Lung (tissue), 12 donors: Measurements from ENCODE around the gene METTL26. TPM values are rescaled to one million over a fixed set of nuclear protein-coding genes. Genes with fewer than 3 reads are reported as not detected.

Experiments
- ATAC-seq: fragments of 200-7000 bp; cut with Tn5 transposase; one replicate; pipeline ENCODE4 v1.9.1; 2020; ENCODE audit warnings: moderate number of reproducible peaks; ENCODE audit not compliant: insufficient read depth, low FRiP score
- DNase-seq, 3 donors: peaks; one replicate each; pipeline ENCODE4 v3.0.0-alpha.2; 2013 to 2017
- H3K27ac ChIP-seq, 2 donors: one replicate each; pipeline ENCODE4 v1.5.1; 2013; ENCODE audit warnings: mild to moderate bottlenecking in 2 of 2, moderate library complexity in 2 of 2, control low read depth in 1 of 2, inconsistent platforms in 1 of 2, low read depth in 1 of 2, low read length in 1 of 2
- H3K27me3 ChIP-seq, 3 donors: one replicate each; pipeline ENCODE4 v1.5.1; 2013; ENCODE audit warnings: low read length in 2 of 3; ENCODE audit not compliant: control insufficient read depth in 3 of 3, insufficient read depth in 3 of 3
- H3K36me3 ChIP-seq, 4 donors: one replicate each; pipeline ENCODE4 v1.5.1; 2013; ENCODE audit warnings: low read length in 4 of 4, mild to moderate bottlenecking in 1 of 4, moderate library complexity in 1 of 4; ENCODE audit not compliant: control insufficient read depth in 4 of 4, insufficient read depth in 4 of 4
- H3K4me1 ChIP-seq, 5 donors: one replicate each; pipeline ENCODE4 v1.5.1; 2013; ENCODE audit warnings: low read length in 5 of 5, mild to moderate bottlenecking in 2 of 5, moderate library complexity in 1 of 5; ENCODE audit not compliant: control insufficient read depth in 5 of 5, insufficient read depth in 5 of 5
- H3K4me3 ChIP-seq: one replicate; pipeline ENCODE4 v1.5.1; 2013; ENCODE audit warnings: mild to moderate bottlenecking, control low read depth, moderate library complexity
- H3K9ac ChIP-seq, 2 donors: one replicate each; pipeline ENCODE4 v1.5.1; 2013; ENCODE audit warnings: low read length in 2 of 2, control low read depth in 1 of 2; ENCODE audit not compliant: insufficient read depth in 1 of 2
- H3K9me3 ChIP-seq, 4 donors: one replicate each; pipeline ENCODE4 v1.5.1; 2013; ENCODE audit warnings: low read length in 3 of 4, mild to moderate bottlenecking in 1 of 4, moderate library complexity in 1 of 4; ENCODE audit not compliant: control insufficient read depth in 4 of 4, insufficient read depth in 3 of 4
- WGBS, 2 donors: extraction: QIAGEN DNeasy Blood & Tissue Kit; methylation state at CpG; one replicate each; pipeline ENCODE4 v1.1.7; 2013; 5-methylcytosine and 5-hydroxymethylcytosine counted together
- polyA plus RNA-seq, 2 donors: library from polyadenylated mRNA; stranded (reverse); fragments of 200-250 nt; gene quantifications; one replicate each; pipeline ENCODE4 v1.2.1, GENCODE V29; 2013
- total RNA-seq, 2 donors: library from RNA; depleted of rRNA in 1 of 2; stranded (reverse); fragments of >200 nt in 1 of 2; gene quantifications; one replicate each; pipeline ENCODE4 v1.2.1, GENCODE V29; 2014 to 2021
- TF ChIP-seq, protein P1 (sequence below): IDR thresholded peaks from 2 replicates; pipeline ENCODE4 v1.5.1; 2012; ENCODE audit warnings: mild to moderate bottlenecking; ENCODE audit errors: control extremely low read depth, extremely low read depth
- donor health status: control.
- donor health status: control.
- donor health status: Bipolar disorder and iron deficiency.
- donor health status: healthy.
- donor health status: DM: yes; HTN: yes; CAD: no.

Gene METTL26
- total and polyA plus RNA-seq, 4 donors: 36.1 to 200 (median 114) TPM

DNA sequence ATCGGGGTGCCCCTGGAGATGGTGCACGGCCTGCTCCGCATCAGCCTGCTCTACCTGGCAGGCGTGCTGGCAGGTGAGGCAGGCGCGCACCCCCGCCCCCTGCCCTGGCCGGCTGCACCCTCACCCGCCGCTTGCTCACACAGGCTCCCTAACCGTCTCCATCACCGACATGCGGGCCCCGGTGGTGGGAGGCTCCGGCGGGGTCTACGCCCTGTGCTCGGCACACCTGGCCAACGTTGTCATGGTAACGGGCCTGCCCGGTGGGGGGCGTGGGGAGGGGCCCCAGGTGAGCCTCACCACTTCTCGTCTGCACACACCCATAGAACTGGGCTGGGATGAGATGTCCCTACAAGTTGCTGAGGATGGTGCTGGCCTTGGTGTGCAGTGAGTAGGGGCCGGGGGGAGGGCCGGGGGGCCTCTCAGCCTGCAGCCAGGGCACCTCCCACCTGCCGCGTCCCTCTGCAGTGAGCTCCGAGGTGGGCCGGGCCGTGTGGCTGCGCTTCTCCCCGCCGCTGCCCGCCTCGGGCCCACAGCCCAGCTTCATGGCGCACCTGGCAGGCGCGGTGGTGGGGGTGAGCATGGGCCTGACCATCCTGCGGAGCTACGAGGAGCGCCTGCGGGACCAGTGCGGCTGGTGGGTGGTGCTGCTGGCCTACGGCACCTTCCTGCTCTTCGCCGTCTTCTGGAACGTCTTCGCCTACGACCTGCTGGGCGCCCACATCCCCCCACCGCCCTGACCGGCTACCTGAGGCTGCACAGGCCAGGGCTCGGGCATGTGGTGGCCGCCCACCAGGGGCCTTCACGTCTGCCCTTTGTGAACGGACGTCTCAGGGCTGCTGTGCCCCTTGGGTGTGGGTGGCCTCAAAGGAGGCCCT, 41.4 kb upstream of the METTL26 start:
- no peak overlapping the region for H3K27ac ChIP-seq
- no peak for ATAC-seq
- H3K4me3 ChIP-seq: no peak overlapping the region
- peaks cover 7 to 24% (median 14%) of the 10 kb centered on the region in 4 donors for H3K36me3 ChIP-seq
- H3K27me3 ChIP-seq: no peaks in the 10 kb centered on the region
- TF ChIP-seq, protein P1, sequence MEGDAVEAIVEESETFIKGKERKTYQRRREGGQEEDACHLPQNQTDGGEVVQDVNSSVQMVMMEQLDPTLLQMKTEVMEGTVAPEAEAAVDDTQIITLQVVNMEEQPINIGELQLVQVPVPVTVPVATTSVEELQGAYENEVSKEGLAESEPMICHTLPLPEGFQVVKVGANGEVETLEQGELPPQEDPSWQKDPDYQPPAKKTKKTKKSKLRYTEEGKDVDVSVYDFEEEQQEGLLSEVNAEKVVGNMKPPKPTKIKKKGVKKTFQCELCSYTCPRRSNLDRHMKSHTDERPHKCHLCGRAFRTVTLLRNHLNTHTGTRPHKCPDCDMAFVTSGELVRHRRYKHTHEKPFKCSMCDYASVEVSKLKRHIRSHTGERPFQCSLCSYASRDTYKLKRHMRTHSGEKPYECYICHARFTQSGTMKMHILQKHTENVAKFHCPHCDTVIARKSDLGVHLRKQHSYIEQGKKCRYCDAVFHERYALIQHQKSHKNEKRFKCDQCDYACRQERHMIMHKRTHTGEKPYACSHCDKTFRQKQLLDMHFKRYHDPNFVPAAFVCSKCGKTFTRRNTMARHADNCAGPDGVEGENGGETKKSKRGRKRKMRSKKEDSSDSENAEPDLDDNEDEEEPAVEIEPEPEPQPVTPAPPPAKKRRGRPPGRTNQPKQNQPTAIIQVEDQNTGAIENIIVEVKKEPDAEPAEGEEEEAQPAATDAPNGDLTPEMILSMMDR: no peak
- WGBS, 2 donors: 54 to 62% methylated on average over 47 to 57 of the region's 57 CpGs
- H3K9me3 ChIP-seq: peaks cover 0 to 2% (median 0%) of the 10 kb centered on the region in 4 donors
- H3K9ac ChIP-seq: no peak overlapping the region
- peaks cover 4 to 28% (median 17%) of the 10 kb centered on the region in 5 donors for H3K4me1 ChIP-seq
- no peak for DNase-seq

DNA sequence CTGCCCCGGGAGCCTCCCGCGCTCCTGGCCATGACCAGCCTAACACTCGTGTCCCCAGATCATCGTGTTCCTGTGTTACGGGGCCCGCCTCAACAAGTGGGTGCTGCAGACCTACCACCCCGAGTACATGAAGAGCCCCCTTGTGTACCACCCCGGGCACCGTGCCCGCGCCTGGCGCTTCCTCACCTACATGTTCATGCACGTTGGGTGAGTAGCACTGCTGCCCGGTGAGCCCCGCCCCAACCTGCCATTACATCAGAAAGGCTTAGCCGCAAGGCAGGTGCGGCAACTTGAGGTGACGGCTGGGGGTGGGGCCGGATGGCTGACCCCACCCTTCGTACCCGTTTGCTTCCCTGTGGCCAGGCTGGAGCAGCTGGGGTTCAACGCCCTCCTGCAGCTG, 40.8 kb upstream of the METTL26 start:
- ATAC-seq (no peak), DNase-seq (no peak)
- peaks cover 4 to 26% (median 17%) of the 10 kb centered on the region in 5 donors for H3K4me1 ChIP-seq
- H3K27ac ChIP-seq: no peak overlapping the region
- H3K9ac ChIP-seq: no peak overlapping the region
- H3K36me3 ChIP-seq: peaks cover 5 to 24% (median 14%) of the 10 kb centered on the region in 4 donors
- H3K4me3 ChIP-seq: no peak overlapping the region
- H3K9me3 ChIP-seq: peaks cover 0 to 4% (median 0%) of the 10 kb centered on the region in 4 donors
- H3K27me3 ChIP-seq: no peaks in the 10 kb centered on the region
- 49 to 63% methylated on average over 23 of the region's 23 CpGs for WGBS, 2 donors
- TF ChIP-seq, protein P1: no peak

DNA sequence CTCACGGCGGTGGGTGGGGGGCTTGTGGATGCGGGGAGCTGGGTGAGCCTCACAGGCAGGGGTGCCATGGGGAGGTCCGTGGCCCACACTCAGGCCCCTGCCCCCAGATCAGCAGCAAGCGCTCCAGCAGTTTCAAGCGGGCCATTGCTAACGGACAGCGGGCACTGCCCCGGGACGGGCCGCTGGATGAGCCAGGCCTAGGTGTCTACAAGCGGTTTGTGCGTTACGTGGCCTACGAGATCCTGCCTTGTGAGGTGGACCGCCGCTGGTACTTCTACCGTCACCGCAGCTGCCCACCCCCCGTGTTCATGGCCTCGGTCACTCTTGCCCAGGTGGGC, 40.4 kb upstream of the METTL26 start:
- H3K9ac ChIP-seq: no peak overlapping the region
- 82 to 87% methylated on average over 20 to 21 of the region's 21 CpGs for WGBS, 2 donors
- no peak for ATAC-seq
- no peak overlapping the region for H3K27ac ChIP-seq
- DNase-seq: no peak
- no peaks in the 10 kb centered on the region for H3K27me3 ChIP-seq
- H3K4me1 ChIP-seq: peaks cover 2 to 23% (median 13%) of the 10 kb centered on the region in 5 donors
- H3K9me3 ChIP-seq: peaks cover 0 to 4% (median 0%) of the 10 kb centered on the region in 4 donors
- no peak overlapping the region for H3K4me3 ChIP-seq
- H3K36me3 ChIP-seq: peaks cover 1 to 24% (median 12%) of the 10 kb centered on the region in 4 donors
- TF ChIP-seq, protein P1: no peak
